Coronary artery (tissue), 2 donors: ENCODE data around the gene NCBP3.

Source experiments
- DNase-seq: peaks from one replicate; pipeline ENCODE4 v3.0.0-alpha.2; 2017; ENCODE audit warnings: low spot score
- H3K27ac ChIP-seq, 2 donors: fragments of 200-600 bp; sonication (generic); one replicate each; pipeline ENCODE4 v1.5.1; 2016 to 2019
- H3K4me3 ChIP-seq: fragments of 200-600 bp; sonication (generic); 2 replicates; pipeline ENCODE4 v1.5.1; 2016; ENCODE audit warnings: mild to moderate bottlenecking, moderate library complexity
- CTCF ChIP-seq: fragments of 200-600 bp; sonication (generic); IDR thresholded peaks from one replicate; pipeline ENCODE4 v1.5.1; 2019; ENCODE audit warnings: antibody characterized with exemption

The NCBP3 gene

GRCh38 chr17:3821101-3821500, 24.9 kb downstream of the NCBP3 start:
- Histone ChIP-seq H3K27ac (no peak overlapping the region), H3K4me3 (no peak overlapping the region)
- TF ChIP-seq CTCF = no peak
- no peak for DNase-seq

- H3K27ac ChIP-seq = no peak overlapping the region
- no peak for TF ChIP-seq CTCF
- no peak overlapping the region for H3K4me3 ChIP-seq
- no peak for DNase-seq
Measured at GRCh38 chr17:3818786-3819185, 27.3 kb downstream of the NCBP3 start.

- H3K4me3 ChIP-seq = no peak overlapping the region
- H3K27ac ChIP-seq = no peak overlapping the region
- DNase-seq = no peak
- TF ChIP-seq CTCF = no peak
Measured at GRCh38 chr17:3817851-3818605, 28.0 kb downstream of the NCBP3 start.

- H3K4me3 ChIP-seq = no peak overlapping the region
- no peak overlapping the region for H3K27ac ChIP-seq
- DNase-seq = no peak
- no peak for TF ChIP-seq CTCF
Measured at GRCh38 chr17:3815925-3816324, 30.1 kb downstream of the NCBP3 start.

GRCh38 chr17:3815122-3815521, 30.9 kb downstream of the NCBP3 start:
- no peak overlapping the region for H3K27ac ChIP-seq
- no peak overlapping the region for H3K4me3 ChIP-seq
- TF ChIP-seq CTCF = no peak
- DNase-seq = no peak

- Histone ChIP-seq H3K27ac (no peak overlapping the region), H3K4me3 (no peak overlapping the region)
- DNase-seq = no peak
- TF ChIP-seq CTCF = no peak
Measured at GRCh38 chr17:3814361-3814760, 31.7 kb downstream of the NCBP3 start.

- no peak for DNase-seq
- Histone ChIP-seq H3K27ac (no peak overlapping the region), H3K4me3 (no peak overlapping the region)
- TF ChIP-seq CTCF = no peak
Measured at GRCh38 chr17:3813171-3813570, 32.9 kb downstream of the NCBP3 start.
